Lung (tissue), 12 donors: ENCODE measurements around the gene ARHGAP15. TPM values are rescaled to one million over a fixed set of nuclear protein-coding genes. Genes with fewer than 3 reads are reported as not detected.

ENCODE experiments used
- ATAC-seq: fragments of 200-7000 bp; cut with Tn5 transposase; one replicate; pipeline ENCODE4 v1.9.1; 2020; ENCODE audit warnings: moderate number of reproducible peaks; ENCODE audit not compliant: insufficient read depth, low FRiP score
- DNase-seq, 3 donors: peaks; one replicate each; pipeline ENCODE4 v3.0.0-alpha.2; 2013 to 2017
- H3K27ac ChIP-seq, 2 donors: one replicate each; pipeline ENCODE4 v1.5.1; 2013; ENCODE audit warnings: mild to moderate bottlenecking in 2 of 2, moderate library complexity in 2 of 2, control low read depth in 1 of 2, inconsistent platforms in 1 of 2, low read depth in 1 of 2, low read length in 1 of 2
- H3K27me3 ChIP-seq, 3 donors: one replicate each; pipeline ENCODE4 v1.5.1; 2013; ENCODE audit warnings: low read length in 2 of 3; ENCODE audit not compliant: control insufficient read depth in 3 of 3, insufficient read depth in 3 of 3
- H3K36me3 ChIP-seq, 4 donors: one replicate each; pipeline ENCODE4 v1.5.1; 2013; ENCODE audit warnings: low read length in 4 of 4, mild to moderate bottlenecking in 1 of 4, moderate library complexity in 1 of 4; ENCODE audit not compliant: control insufficient read depth in 4 of 4, insufficient read depth in 4 of 4
- H3K4me1 ChIP-seq, 5 donors: one replicate each; pipeline ENCODE4 v1.5.1; 2013; ENCODE audit warnings: low read length in 5 of 5, mild to moderate bottlenecking in 2 of 5, moderate library complexity in 1 of 5; ENCODE audit not compliant: control insufficient read depth in 5 of 5, insufficient read depth in 5 of 5
- H3K4me3 ChIP-seq: one replicate; pipeline ENCODE4 v1.5.1; 2013; ENCODE audit warnings: mild to moderate bottlenecking, control low read depth, moderate library complexity
- H3K9ac ChIP-seq, 2 donors: one replicate each; pipeline ENCODE4 v1.5.1; 2013; ENCODE audit warnings: low read length in 2 of 2, control low read depth in 1 of 2; ENCODE audit not compliant: insufficient read depth in 1 of 2
- H3K9me3 ChIP-seq, 4 donors: one replicate each; pipeline ENCODE4 v1.5.1; 2013; ENCODE audit warnings: low read length in 3 of 4, mild to moderate bottlenecking in 1 of 4, moderate library complexity in 1 of 4; ENCODE audit not compliant: control insufficient read depth in 4 of 4, insufficient read depth in 3 of 4
- CTCF ChIP-seq: IDR thresholded peaks from 2 replicates; pipeline ENCODE4 v1.5.1; 2012; ENCODE audit warnings: mild to moderate bottlenecking; ENCODE audit errors: control extremely low read depth, extremely low read depth
- WGBS, 2 donors: extraction: QIAGEN DNeasy Blood & Tissue Kit; methylation state at CpG; one replicate each; pipeline ENCODE4 v1.1.7; 2013; 5-methylcytosine and 5-hydroxymethylcytosine counted together
- polyA plus RNA-seq, 2 donors: library from polyadenylated mRNA; stranded (reverse); fragments of 200-250 nt; gene quantifications; one replicate each; pipeline ENCODE4 v1.2.1, GENCODE V29; 2013
- total RNA-seq, 2 donors: library from RNA; depleted of rRNA in 1 of 2; stranded (reverse); fragments of >200 nt in 1 of 2; gene quantifications; one replicate each; pipeline ENCODE4 v1.2.1, GENCODE V29; 2014 to 2021
- donor health status: control.
- donor health status: control.
- donor health status: Bipolar disorder and iron deficiency.
- donor health status: healthy.
- donor health status: DM: yes; HTN: yes; CAD: no.

ARHGAP15 gene
- total and polyA plus RNA-seq, 4 donors, result 5.9 to 74.3 (median 13.2) TPM

GRCh38 chr2:143708682-143709081 lies 579.5 kb downstream of the ARHGAP15 start:
- H3K4me3 ChIP-seq, result no peak overlapping the region
- no peak overlapping the region for H3K9ac ChIP-seq
- peaks cover 0 to 63% (median 13%) of the 10 kb centered on the region in 5 donors for H3K4me1 ChIP-seq
- ATAC-seq, result no peak
- TF ChIP-seq CTCF, result no peak
- DNase-seq, result peak in 1 of 3 donors; percentile 54
- H3K36me3 ChIP-seq, result peaks cover 0 to 4% (median 0%) of the 10 kb centered on the region in 4 donors
- no peaks in the 10 kb centered on the region for H3K27me3 ChIP-seq
- no peak overlapping the region for H3K27ac ChIP-seq
- H3K9me3 ChIP-seq, result peaks cover 0 to 4% (median under 1%) of the 10 kb centered on the region in 4 donors

- no peak overlapping the region for H3K4me3 ChIP-seq
- WGBS, 2 donors, result 93 to 96% methylated on average over 4 of the region's 4 CpGs
- no peaks in the 10 kb centered on the region for H3K36me3 ChIP-seq
- peaks cover 0 to 4% (median under 1%) of the 10 kb centered on the region in 4 donors for H3K9me3 ChIP-seq
- peaks cover 0 to 50% (median 13%) of the 10 kb centered on the region in 5 donors for H3K4me1 ChIP-seq
- ATAC-seq (no peak), DNase-seq (no peak)
- H3K27me3 ChIP-seq, result no peaks in the 10 kb centered on the region
- no peak overlapping the region for H3K9ac ChIP-seq
- no peak for TF ChIP-seq CTCF
- H3K27ac ChIP-seq, result no peak overlapping the region
Measured at GRCh38 chr2:143710196-143710595, 581.0 kb downstream of the ARHGAP15 start.

GRCh38 chr2:143710879-143711278 lies 581.7 kb downstream of the ARHGAP15 start:
- ATAC-seq (no peak), DNase-seq (no peak)
- Histone ChIP-seq H3K27ac (no peak overlapping the region), H3K9me3 (peaks cover 0 to 4% (median under 1%) of the 10 kb centered on the region in 4 donors), H3K4me3 (no peak overlapping the region), H3K9ac (no peak overlapping the region), H3K4me1 (peaks cover 0 to 43% (median 13%) of the 10 kb centered on the region in 5 donors), H3K36me3 (no peaks in the 10 kb centered on the region), H3K27me3 (no peaks in the 10 kb centered on the region)
- no peak for TF ChIP-seq CTCF
- WGBS, 2 donors, result 95 to 98% methylated on average over 2 of the region's 2 CpGs

- ATAC-seq, result no peak
- Histone ChIP-seq H3K9me3 (peaks cover 0 to 2% (median under 1%) of the 10 kb centered on the region in 4 donors), H3K27me3 (no peaks in the 10 kb centered on the region), H3K4me1 (peaks cover 0 to 26% (median 1%) of the 10 kb centered on the region in 5 donors), H3K4me3 (no peak overlapping the region), H3K9ac (no peak overlapping the region), H3K27ac (no peak overlapping the region), H3K36me3 (no peaks in the 10 kb centered on the region)
- 7 to 31% methylated on average over 1 of the region's 1 CpG for WGBS, 2 donors
- no peak for DNase-seq
- no peak for TF ChIP-seq CTCF
Measured at GRCh38 chr2:143716522-143716921, 587.3 kb downstream of the ARHGAP15 start.
